GM23248 (cell line): ENCODE measurements around the gene KCNQ4. TPM values are rescaled to one million over a fixed set of nuclear protein-coding genes. Genes with fewer than 3 reads are reported as not detected.

Source experiments
- DNase-seq: peaks from one replicate; pipeline ENCODE4 v3.0.0-alpha.2; 2015
- H2AFZ ChIP-seq: fragments of 200-600 bp; sonication (generic); 2 replicates; pipeline ENCODE4 v1.6.1; 2016; ENCODE audit warnings: antibody characterized with exemption
- H3F3A ChIP-seq: fragments of 200-600 bp; sonication (generic); 2 replicates; pipeline ENCODE4 v1.6.1; 2016; ENCODE audit warnings: mild to moderate bottlenecking, antibody characterized with exemption, mixed run types; ENCODE audit not compliant: insufficient read depth
- H3K27ac ChIP-seq: fragments of 200-600 bp; sonication (generic); 2 replicates; pipeline ENCODE4 v1.5.1; 2016; ENCODE audit warnings: mild to moderate bottlenecking
- H3K27me3 ChIP-seq: fragments of 200-600 bp; sonication (generic); replicated peaks from 2 replicates; pipeline ENCODE4 v1.6.1; 2016; ENCODE audit warnings: mild to moderate bottlenecking; ENCODE audit not compliant: insufficient read depth
- H3K36me3 ChIP-seq: fragments of 200-600 bp; sonication (generic); 2 replicates; pipeline ENCODE4 v1.6.1; 2016; ENCODE audit warnings: low read depth, mild to moderate bottlenecking
- H3K4me1 ChIP-seq: fragments of 200-600 bp; sonication (generic); 2 replicates; pipeline ENCODE4 v1.6.1; 2016; ENCODE audit warnings: mild to moderate bottlenecking; ENCODE audit not compliant: insufficient read depth
- H3K4me2 ChIP-seq: fragments of 200-600 bp; sonication (generic); one replicate; pipeline ENCODE4 v1.6.1; 2016; ENCODE audit warnings: mild to moderate bottlenecking; ENCODE audit not compliant: unreplicated experiment
- H3K4me3 ChIP-seq: fragments of 200-600 bp; sonication (generic); 2 replicates; pipeline ENCODE4 v1.5.1; 2016; ENCODE audit warnings: mild to moderate bottlenecking
- H3K79me2 ChIP-seq: fragments of 200-600 bp; sonication (generic); 2 replicates; pipeline ENCODE4 v1.6.1; 2016; ENCODE audit warnings: mild to moderate bottlenecking; ENCODE audit not compliant: insufficient read depth
- H3K9ac ChIP-seq: fragments of 200-600 bp; sonication (generic); 2 replicates; pipeline ENCODE4 v1.6.1; 2016; ENCODE audit warnings: mild to moderate bottlenecking
- H3K9me2 ChIP-seq: fragments of 200-600 bp; sonication (generic); 2 replicates; pipeline ENCODE4 v1.6.1; 2016; ENCODE audit warnings: mixed run types, mild to moderate bottlenecking, moderate library complexity; ENCODE audit not compliant: insufficient read depth
- H3K9me3 ChIP-seq: fragments of 200-600 bp; sonication (generic); one replicate; pipeline ENCODE4 v1.6.1; 2017; ENCODE audit warnings: low read depth
- H4K20me1 ChIP-seq: fragments of 200-600 bp; sonication (generic); 2 replicates; pipeline ENCODE4 v1.6.0; 2016; ENCODE audit not compliant: insufficient read depth
- EZH2 ChIP-seq: fragments of 200-600 bp; sonication (generic); IDR thresholded peaks from 2 replicates; pipeline ENCODE4 v1.6.1; 2018; ENCODE audit warnings: antibody characterized with exemption, mild to moderate bottlenecking; ENCODE audit not compliant: insufficient read depth, poor library complexity, severe bottlenecking
- EZH2phosphoT487 ChIP-seq: fragments of 200-600 bp; sonication (generic); IDR thresholded peaks from 2 replicates; pipeline ENCODE4 v1.6.1; 2018; ENCODE audit warnings: antibody characterized with exemption, moderate library complexity, mild to moderate bottlenecking, low read depth; ENCODE audit not compliant: insufficient read depth
- WGBS, 2 experiments: methylation state at CpG; one replicate each; pipeline ENCODE4 v1.1.6; 2015 to 2017; ENCODE audit warnings: low lambda C conversion rate in 2 of 2, low coverage in 1 of 2; ENCODE audit errors: missing lambda C conversion rate in 2 of 2; 5-methylcytosine and 5-hydroxymethylcytosine counted together
- in situ Hi-C: fragments of 300-500 bp; cut with MboI; formaldehyde crosslinking; loops from 2 replicates; pipeline ENCODE4 v1.15.0; 2020
- polyA plus RNA-seq: library from polyadenylated mRNA; unstranded; fragments of >200 nt; fragmentation: Nextera tagmentation; extraction: Ambion mirVana; gene quantifications from 2 replicates; pipeline ENCODE4 v1.2.1, GENCODE V29; 2016
- total RNA-seq: library from RNA; depleted of rRNA; stranded (reverse); fragments of >200 nt; shearing (Covaris generic); gene quantifications from 2 replicates; pipeline ENCODE4 v1.2.3, GENCODE V29; 2014

KCNQ4 gene
- total and polyA plus RNA-seq, 2 experiments from 2014 or later, result not detected

DNA sequence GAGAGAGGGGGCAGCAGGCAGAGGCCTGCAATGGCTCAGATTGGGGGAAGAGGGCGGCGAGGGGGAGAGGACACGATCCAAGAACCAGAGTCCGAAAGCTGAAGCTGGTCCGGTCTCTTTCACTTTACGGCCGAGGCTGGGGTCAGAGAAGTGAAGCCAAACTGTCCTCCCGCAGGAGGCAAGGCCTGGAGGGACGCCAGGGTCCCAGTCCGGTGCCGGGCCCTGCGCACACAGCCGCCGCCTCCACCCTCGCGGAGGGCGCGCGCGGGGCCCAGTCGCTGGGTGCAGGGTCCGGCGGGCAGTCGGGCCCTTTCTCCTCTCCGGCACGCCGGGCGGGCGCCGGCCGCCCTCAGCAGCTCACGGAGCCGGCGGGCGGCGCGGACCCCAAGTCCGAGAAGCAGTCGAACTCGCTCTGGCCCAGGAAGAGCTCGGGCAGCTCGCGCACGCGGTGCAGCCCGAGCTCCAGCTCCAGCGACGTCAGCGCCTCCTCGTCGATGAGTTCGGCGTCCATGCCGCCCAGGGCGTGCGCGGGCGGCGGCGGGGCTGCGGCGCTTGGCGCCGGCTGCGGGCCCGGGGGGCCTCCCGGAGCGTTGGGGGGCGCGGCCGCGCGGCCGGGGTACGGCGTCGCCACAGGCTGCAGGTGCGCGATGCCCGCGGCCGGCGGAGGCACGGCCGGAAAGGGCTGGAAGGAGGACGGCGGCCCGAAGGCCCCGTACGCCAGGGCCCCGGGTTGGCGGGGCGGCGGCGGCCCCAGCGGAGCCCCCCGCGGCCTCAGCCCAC is 77.8 kb downstream of the KCNQ4 start:
- in situ Hi-C loops, result no loop called here
- Histone ChIP-seq H3K9ac (peak overlapping the region; percentile 51), H3K36me3 (no peaks in the 10 kb centered on the region)

DNA sequence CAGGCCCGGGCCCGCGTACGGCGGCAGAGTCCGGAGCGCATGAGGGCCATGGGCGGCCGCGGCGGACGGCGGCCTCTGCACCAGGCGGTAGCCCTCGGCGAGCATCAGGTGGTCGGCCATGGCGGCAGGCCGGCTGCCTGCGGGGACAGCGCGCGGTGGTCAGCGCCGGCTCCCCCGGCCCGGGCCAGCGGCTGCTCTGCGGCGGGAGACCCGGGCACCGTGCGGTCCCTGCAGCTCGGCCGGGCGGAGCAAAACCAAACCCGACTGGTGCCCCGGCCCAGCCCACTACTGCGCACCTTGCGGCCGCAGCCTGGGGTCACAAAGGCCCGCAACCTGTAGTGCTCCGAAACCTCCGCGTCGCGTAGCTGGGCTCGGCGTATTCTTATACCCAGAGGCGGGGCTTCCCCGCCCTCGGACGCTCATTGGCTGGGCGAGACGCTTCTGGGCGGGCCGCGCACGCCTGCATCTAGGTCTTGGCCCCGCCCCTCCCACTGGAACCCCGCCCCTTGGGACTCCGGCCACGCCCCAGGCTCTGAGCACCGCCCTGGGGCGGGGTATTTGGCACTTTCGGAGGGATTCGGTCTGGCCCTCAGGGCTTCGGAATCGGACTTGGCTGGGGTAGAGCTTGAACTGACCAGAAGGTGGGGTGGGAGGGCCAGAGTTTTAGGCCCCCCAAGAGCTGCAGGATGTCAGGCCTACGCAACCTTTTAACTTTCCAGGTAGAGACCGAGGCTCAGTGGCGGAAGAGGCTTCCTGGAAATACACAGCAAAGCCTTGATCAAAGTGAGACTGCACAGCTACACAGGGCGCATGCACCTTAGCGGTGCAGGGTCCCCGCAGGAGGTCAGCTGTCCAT is 78.6 kb downstream of the KCNQ4 start, which contains the start of gene CITED4:
TSS of gene CITED4 (minus strand) at position 356 of the 856 bp plus-strand sequence. CDS start at position 120, 236 bp downstream.
- in situ Hi-C loops, result no loop called here

More for the DNA sequence above, 77.8 kb downstream of the KCNQ4 start:
- peak overlapping the region; percentile 69 for H3K4me3 ChIP-seq
- no peaks in the 10 kb centered on the region for H3K4me1 ChIP-seq
- TF ChIP-seq EZH2phosphoT487 (no peak), EZH2 (no peak)
- H3K9me3 ChIP-seq, result no peaks in the 10 kb centered on the region
- H4K20me1 ChIP-seq, result no peaks in the 10 kb centered on the region
- peak; percentile 75 for DNase-seq
- no peaks in the 10 kb centered on the region for H3F3A ChIP-seq
- peaks cover 6% of the 10 kb centered on the region; the same call in 1 of the 2 replicates for H3K27me3 ChIP-seq
- H3K9me2 ChIP-seq, result no peaks in the 10 kb centered on the region
- H3K79me2 ChIP-seq, result no peaks in the 10 kb centered on the region
- peak overlapping the region; percentile 79 for H3K4me2 ChIP-seq
- 22 to 23% methylated on average over 64 to 69 of the region's 98 CpGs for WGBS, 2 experiments
- H2AFZ ChIP-seq, result peak overlapping the region; percentile 79
- H3K27ac ChIP-seq, result no peak overlapping the region

DNA sequence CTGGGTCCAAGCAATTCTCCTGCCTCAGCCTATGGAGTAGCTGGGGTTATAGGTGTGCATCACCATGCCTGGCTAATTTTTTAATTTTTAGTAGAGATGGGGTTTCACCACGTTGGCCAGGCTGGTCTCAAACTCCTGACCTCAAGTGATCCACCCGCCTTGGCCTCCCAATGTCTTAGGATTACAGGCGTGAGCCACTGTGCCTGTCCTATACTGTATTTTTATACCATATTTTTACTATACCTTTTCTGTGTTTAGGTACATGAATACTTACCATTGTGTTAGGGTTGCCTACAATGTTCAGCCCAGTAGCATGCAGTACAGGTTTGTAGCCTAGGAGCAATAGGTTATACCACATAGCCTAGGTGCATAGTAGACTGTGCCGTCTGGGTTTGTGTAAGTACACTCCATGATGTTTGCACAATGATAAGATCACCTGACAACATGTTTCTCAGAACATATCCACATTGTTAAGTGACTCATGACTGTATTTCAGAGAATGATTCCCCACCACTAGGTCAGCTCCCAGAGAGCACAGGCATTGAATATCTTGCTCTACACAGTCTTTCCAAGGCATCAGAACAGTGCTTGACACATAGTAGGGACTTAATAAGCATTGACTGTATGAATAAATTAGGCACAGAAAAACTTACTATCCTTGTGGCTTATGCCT is 84.6 kb downstream of the KCNQ4 start:
- Histone ChIP-seq H2AFZ (no peak overlapping the region), H3K27ac (no peak overlapping the region), H3K4me2 (no peak overlapping the region), H3K9me2 (no peaks in the 10 kb centered on the region), H3K4me1 (peaks cover 17% of the 10 kb centered on the region; the same call in 1 of the 2 replicates), H3K9me3 (no peaks in the 10 kb centered on the region), H3K27me3 (no peaks in the 10 kb centered on the region), H3K9ac (no peak overlapping the region), H3K79me2 (no peaks in the 10 kb centered on the region), H3K4me3 (no peak overlapping the region), H3K36me3 (no peaks in the 10 kb centered on the region), H3F3A (0 out of 2 replicates have a peak, but pooled peaks cover 7% of the 10 kb centered on the region), H4K20me1 (no peaks in the 10 kb centered on the region)
- DNase-seq, result peak; percentile 73
- TF ChIP-seq EZH2phosphoT487 (no peak), EZH2 (no peak)
- in situ Hi-C loops, result no loop called here
- WGBS, 2 experiments, result 70 to 73% methylated on average over 4 of the region's 4 CpGs

More for the DNA sequence above, 78.6 kb downstream of the KCNQ4 start, which contains the start of gene CITED4:
- H3K36me3 ChIP-seq, result no peaks in the 10 kb centered on the region
- H3K79me2 ChIP-seq, result no peaks in the 10 kb centered on the region
- no peak within 1 kb of the TSS for H3K27ac ChIP-seq
- peaks cover 6% of the 10 kb centered on the region; the same call in 1 of the 2 replicates for H3K27me3 ChIP-seq
- no peaks in the 10 kb centered on the region for H3F3A ChIP-seq
- H3K4me2 ChIP-seq, result peak within 1 kb of the TSS; percentile 79
- peak within 1 kb of the TSS; percentile 79 for H2AFZ ChIP-seq
- H3K9me3 ChIP-seq, result no peaks in the 10 kb centered on the region
- DNase-seq, result peak; percentile 97
- H3K4me1 ChIP-seq, result no peaks in the 10 kb centered on the region
- 6 to 9% methylated on average over 43 to 47 of the region's 75 CpGs for WGBS, 2 experiments
- H3K9me2 ChIP-seq, result no peaks in the 10 kb centered on the region
- H4K20me1 ChIP-seq, result no peaks in the 10 kb centered on the region
- H3K9ac ChIP-seq, result peak within 1 kb of the TSS; percentile 51
- no peak for TF ChIP-seq EZH2
- no peak for TF ChIP-seq EZH2phosphoT487
- peak within 1 kb of the TSS; percentile 69 for H3K4me3 ChIP-seq

DNA sequence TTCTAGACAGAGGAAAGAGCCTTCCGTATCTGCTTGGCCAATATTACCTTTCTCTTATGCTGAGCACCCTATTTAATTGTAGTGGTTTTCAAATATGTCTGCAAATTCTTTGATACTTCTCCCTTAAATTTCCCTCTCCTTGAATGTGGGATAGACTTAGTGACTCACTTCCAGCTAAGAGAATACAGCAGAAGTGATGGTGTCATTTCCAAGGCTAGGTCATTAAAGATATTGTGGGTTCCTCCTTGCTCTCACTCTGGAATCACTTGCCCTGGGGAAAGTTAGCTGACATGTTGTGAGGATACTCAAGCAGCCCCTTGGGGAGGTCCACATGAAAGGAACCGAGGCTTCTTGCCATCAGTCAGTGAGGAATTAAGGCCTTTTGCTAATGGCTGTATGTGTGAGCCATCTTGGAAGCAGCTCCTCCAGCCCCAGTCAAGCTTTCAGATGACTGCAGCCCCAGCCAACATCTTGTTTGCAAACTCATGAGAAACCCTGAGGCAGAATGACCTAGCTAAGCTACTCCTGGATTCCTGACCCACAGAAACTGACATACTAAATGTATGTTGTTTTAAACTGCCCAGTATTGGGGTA is 86.6 kb downstream of the KCNQ4 start:
- no peak overlapping the region for H3K4me3 ChIP-seq
- H3K9me2 ChIP-seq, result no peaks in the 10 kb centered on the region
- H2AFZ ChIP-seq, result no peak overlapping the region
- no peak overlapping the region for H3K4me2 ChIP-seq
- H3K27ac ChIP-seq, result no peak overlapping the region
- no peak overlapping the region for H3K9ac ChIP-seq
- peaks cover 23% of the 10 kb centered on the region for H3K4me1 ChIP-seq
- in situ Hi-C loops, result no loop called here
- 85 to 95% methylated on average over 2 of the region's 2 CpGs for WGBS, 2 experiments
- no peaks in the 10 kb centered on the region for H3K9me3 ChIP-seq
- peak; percentile 55 for DNase-seq
- H3K36me3 ChIP-seq, result no peaks in the 10 kb centered on the region
- no peaks in the 10 kb centered on the region for H3K27me3 ChIP-seq
- H4K20me1 ChIP-seq, result no peaks in the 10 kb centered on the region
- peaks cover 12% of the 10 kb centered on the region; the same call in 1 of the 2 replicates for H3F3A ChIP-seq
- no peaks in the 10 kb centered on the region for H3K79me2 ChIP-seq
- TF ChIP-seq EZH2phosphoT487 (no peak), EZH2 (no peak)
